ENCODE results near the gene C5orf58. TPM values are rescaled to one million over a fixed set of nuclear protein-coding genes. Genes with fewer than 3 reads are reported as not detected.

The C5orf58 gene
- total RNA-seq, 2 donors from 2014 or later = 15.7 TPM; not detected in 1

GRCh38 chr5:170283296-170283695 lies 50.5 kb downstream of the C5orf58 start:
- Histone ChIP-seq H3K36me3 (no peaks in the 10 kb centered on the region), H3K27ac (no peak overlapping the region), H3K9me3 (no peaks in the 10 kb centered on the region), H3K4me1 (replicated peaks) (no peaks in the 10 kb centered on the region), H3K4me3 (no peak overlapping the region), H3K27me3 (replicated peaks; ENCODE audit: insufficient read depth) (no peaks in the 10 kb centered on the region)
- TF ChIP-seq POLR2A (IDR thresholded peaks at IDR 0.05) = no peak
- no peak for TF ChIP-seq CTCF (IDR thresholded peaks at IDR 0.05)
- TF ChIP-seq POLR2AphosphoS5 (IDR thresholded peaks at IDR 0.05) = no peak
- intact Hi-C loops (cut with DNase I) = loop anchor here (5.0 kb wide), 1 partner anchor 104 kb away; the partner anchor contains the start of gene KCNMB1
- DNase-seq (ENCODE audit: low spot score) = no peak
- WGBS = 89% methylated on average over 1 of the region's 1 CpG

- no peaks in the 10 kb centered on the region for H3K9me3 ChIP-seq
- no peak overlapping the region for H3K4me3 ChIP-seq
- no peaks in the 10 kb centered on the region for H3K4me1 ChIP-seq (replicated peaks)
- DNase-seq (ENCODE audit: low spot score) = no peak
- no peaks in the 10 kb centered on the region for H3K27me3 ChIP-seq (replicated peaks; ENCODE audit: insufficient read depth)
- intact Hi-C loops (cut with DNase I) = loop anchor here (5.0 kb wide), 1 partner anchor 103 kb away; the partner anchor contains the start of gene KCNMB1
- no peak for TF ChIP-seq POLR2A (IDR thresholded peaks at IDR 0.05)
- no peak for TF ChIP-seq POLR2AphosphoS5 (IDR thresholded peaks at IDR 0.05)
- TF ChIP-seq CTCF (IDR thresholded peaks at IDR 0.05) = no peak
- no peaks in the 10 kb centered on the region for H3K36me3 ChIP-seq
- H3K27ac ChIP-seq = no peak overlapping the region
- WGBS = 85% methylated on average over 2 of the region's 2 CpGs
Observed at GRCh38 chr5:170284231-170284630, 51.4 kb downstream of the C5orf58 start.

DNA sequence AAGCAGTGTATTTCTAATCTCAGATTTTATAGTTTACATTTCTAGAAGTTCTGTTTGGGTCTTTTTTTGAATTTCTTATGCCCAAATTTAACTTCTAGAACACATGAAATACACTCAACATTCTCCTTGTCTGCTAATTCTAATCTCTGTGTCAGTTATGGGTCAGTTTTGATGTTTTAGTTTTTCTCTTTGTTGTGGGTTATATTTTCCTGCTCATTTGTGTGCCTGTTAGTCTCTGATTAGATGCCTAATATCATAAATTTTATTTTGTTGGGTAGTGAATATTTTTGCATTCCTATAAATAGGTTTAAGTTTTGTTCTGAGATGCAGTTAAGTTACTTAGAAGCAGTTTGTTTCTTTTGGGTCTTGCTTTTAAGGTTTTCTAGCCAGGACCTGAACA lies 52.4 kb downstream of the C5orf58 start:
- no peaks in the 10 kb centered on the region for H3K27me3 ChIP-seq (replicated peaks; ENCODE audit: insufficient read depth)
- TF ChIP-seq CTCF (IDR thresholded peaks at IDR 0.05) (no peak), POLR2A (IDR thresholded peaks at IDR 0.05) (no peak), POLR2AphosphoS5 (IDR thresholded peaks at IDR 0.05) (no peak)
- intact Hi-C loops (cut with DNase I) = no loop called here
- H3K4me3 ChIP-seq = no peak overlapping the region
- H3K9me3 ChIP-seq = no peaks in the 10 kb centered on the region
- no peak for DNase-seq (ENCODE audit: low spot score)
- no peaks in the 10 kb centered on the region for H3K36me3 ChIP-seq
- no peak overlapping the region for H3K27ac ChIP-seq
- no peaks in the 10 kb centered on the region for H3K4me1 ChIP-seq (replicated peaks)

DNA sequence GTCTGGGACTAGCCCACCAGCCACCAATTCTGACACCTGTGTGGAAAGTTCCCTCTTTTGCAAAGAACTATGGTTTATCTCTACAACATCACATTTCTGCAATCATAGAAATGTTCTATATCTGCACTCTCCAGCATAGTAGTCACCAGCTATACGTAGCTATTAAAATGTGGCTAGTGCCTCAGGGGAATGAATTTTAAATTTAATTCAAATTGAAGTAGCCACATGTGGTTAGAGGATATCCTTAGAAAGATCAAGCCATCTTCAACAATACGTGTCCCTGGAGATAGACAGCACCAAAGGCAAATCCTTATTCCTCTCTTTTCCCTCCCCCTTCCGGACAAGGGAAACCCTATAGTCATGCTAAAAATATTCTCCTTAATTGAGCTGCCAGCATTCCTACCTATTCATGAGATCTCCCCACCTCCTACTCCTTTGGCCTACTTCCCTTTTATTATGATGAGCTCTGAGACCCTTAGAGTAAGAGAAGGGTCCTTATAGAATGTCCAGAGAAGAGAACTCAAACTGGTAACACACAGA lies 53.7 kb downstream of the C5orf58 start:
- no peak overlapping the region for H3K27ac ChIP-seq
- no peak for TF ChIP-seq POLR2A (IDR thresholded peaks at IDR 0.05)
- no peak for TF ChIP-seq POLR2AphosphoS5 (IDR thresholded peaks at IDR 0.05)
- TF ChIP-seq CTCF (IDR thresholded peaks at IDR 0.05) = no peak
- no peak for DNase-seq (ENCODE audit: low spot score)
- no peaks in the 10 kb centered on the region for H3K36me3 ChIP-seq
- no peaks in the 10 kb centered on the region for H3K27me3 ChIP-seq (replicated peaks; ENCODE audit: insufficient read depth)
- no peak overlapping the region for H3K4me3 ChIP-seq
- 80% methylated on average over 3 of the region's 3 CpGs for WGBS
- H3K9me3 ChIP-seq = no peaks in the 10 kb centered on the region
- no peaks in the 10 kb centered on the region for H3K4me1 ChIP-seq (replicated peaks)
- intact Hi-C loops (cut with DNase I) = no loop called here

DNA sequence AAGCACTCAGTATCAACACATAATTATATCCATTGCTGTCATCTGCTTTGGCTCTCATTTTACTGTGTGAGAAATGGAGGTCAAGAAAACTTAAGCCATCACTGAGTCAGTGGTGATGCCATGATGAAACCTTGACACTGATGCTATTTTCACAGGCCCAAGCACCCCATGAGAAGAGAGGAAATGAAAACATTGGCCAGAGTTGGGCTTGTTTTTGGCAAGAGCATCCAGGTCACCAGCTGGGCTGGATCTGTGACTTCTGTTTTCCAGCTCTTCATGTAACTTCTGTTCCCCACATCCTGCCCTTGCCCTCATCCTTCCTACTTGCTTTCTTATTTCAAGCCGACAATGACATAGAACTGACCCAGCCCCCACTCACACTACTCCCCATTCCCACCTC lies 54.7 kb downstream of the C5orf58 start:
- H3K4me3 ChIP-seq = no peak overlapping the region
- WGBS = 39% methylated on average over 1 of the region's 1 CpG
- H3K27me3 ChIP-seq (replicated peaks; ENCODE audit: insufficient read depth) = no peaks in the 10 kb centered on the region
- TF ChIP-seq POLR2A (IDR thresholded peaks at IDR 0.05) (no peak), POLR2AphosphoS5 (IDR thresholded peaks at IDR 0.05) (peak; percentile 10)
- DNase-seq (ENCODE audit: low spot score) = no peak
- intact Hi-C loops (cut with DNase I) = no loop called here
- no peaks in the 10 kb centered on the region for H3K36me3 ChIP-seq
- peak overlapping the region; percentile 20 to 31 for H3K27ac ChIP-seq
- H3K9me3 ChIP-seq = no peaks in the 10 kb centered on the region
- H3K4me1 ChIP-seq (replicated peaks) = no peaks in the 10 kb centered on the region
